Eye (tissue), 1 donor: ENCODE results near the gene AMPD3.

Experiments used
- DNase-seq: peaks from one replicate; pipeline ENCODE4 v3.0.0-alpha.2; 2015

Gene AMPD3

DNA sequence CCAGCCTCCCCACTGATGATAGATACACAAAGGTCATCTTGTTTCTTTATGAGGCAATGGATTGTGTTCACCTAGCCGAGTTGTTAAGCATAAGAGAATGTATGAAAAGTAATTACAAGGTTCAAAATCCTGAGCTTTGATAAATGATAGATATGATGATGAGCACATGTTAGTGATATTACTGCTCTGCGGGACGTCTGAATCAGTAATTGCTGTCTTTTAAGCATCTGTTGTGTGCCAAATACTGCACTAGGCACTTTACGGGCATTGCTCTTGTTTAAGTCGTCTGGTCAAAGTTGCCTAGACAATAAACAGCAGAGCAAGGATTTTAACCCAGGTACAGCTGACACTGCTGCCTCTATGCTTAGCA is 86.5 kb downstream of the AMPD3 start:
- DNase-seq = no peak

DNA sequence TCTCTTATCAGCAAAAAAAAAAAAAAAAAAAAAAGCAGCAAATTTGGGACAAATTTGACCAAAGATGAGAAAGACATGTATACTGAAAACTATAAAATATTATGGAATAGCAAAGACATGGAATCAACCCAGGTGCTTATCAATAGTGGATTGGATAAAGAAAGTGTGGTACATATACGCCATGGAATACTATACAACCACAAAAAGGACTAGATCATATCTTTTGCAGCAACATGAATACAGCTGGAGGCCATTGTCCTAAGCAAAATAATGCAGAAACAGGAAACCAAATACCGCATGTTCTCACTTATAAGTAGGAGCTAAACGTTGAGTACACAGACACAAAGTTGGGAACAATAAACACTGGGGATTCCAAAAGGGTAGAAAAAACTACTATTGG is 87.7 kb downstream of the AMPD3 start:
- no peak for DNase-seq

DNA sequence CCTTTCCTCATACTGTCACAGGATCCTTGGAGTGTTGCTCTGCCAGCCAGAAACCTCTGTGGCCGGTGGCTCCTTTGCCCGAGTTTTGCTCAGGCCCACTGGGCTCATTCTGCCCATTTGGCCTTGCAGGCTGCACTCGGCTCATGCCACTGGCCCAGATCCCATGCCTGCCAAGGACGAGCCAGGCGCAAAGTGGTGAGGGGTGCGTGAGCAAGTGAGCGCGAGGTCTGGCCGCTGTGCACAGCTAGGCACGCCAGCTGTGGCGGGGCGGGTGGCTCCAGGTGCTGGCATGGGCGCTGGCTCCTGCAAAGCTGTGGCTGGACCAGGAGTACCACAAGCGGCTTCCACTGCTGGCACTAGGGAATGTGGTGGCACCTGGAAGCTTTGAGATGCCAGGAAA is 88.7 kb downstream of the AMPD3 start:
- no peak for DNase-seq

GRCh38 chr11:10544491-10545465 is 89.7 kb downstream of the AMPD3 start:
- no peak for DNase-seq

DNA sequence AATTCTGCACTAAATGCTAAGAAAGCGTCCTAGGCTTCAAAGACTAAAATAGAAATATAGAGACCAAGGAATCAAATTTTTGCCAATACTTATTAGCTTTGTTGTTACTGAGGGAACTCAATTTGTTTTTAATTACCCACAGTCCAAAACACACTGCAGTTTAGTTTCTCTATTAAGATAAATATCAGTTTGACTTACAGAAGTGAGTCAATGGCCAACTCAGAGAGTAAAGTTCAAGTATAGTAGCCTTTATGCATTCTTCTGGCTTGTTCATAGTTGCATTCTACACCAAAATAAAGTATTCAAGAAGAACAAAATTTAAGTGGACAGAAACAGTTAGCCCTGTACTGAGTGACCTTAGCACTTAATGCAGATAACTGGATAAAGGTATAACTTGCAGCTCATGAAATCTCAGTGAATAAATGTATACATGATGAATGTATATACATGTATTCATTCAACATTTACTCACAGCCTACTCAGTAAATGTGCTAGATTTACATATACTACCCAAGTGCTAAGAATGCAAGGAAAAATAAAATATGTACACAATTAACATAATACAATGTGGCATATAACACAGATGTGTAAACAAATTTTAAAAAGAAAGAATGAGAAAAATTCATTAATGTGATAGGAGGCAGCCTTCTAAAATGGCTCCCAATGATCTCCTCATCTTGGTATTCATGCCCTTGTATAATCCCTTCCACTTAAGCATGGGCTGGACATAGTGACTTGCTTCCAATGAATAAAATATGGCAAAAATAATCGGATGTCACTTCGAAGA is 95.6 kb downstream of the AMPD3 start:
- no peak for DNase-seq

GRCh38 chr11:10551290-10551592 is 96.2 kb downstream of the AMPD3 start:
- DNase-seq = no peak

DNA sequence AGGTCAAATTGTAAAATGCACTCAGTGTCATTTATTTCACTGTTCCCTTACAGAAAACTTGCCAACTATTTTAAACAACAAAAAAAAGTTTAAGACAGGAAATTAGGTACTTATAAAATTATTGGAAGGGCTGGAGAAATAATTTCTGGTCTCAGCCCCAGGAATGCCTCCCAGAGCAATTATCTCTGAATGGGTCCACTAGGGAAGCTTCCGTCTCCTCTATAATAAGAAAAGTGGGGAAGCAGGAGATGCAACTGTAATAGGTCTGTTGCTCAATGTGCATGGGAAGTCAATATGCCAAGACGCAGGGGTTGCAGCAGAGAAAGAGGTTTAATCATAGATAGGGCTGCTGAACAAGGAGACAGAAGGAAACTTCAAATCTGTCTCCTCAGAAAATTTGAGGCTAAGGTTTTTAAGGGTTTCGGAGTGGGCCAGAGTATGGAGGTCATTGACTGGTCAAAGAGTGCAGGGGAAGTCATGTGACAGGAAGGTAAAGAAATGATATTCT is 96.8 kb downstream of the AMPD3 start:
- no peak for DNase-seq

GRCh38 chr11:10556590-10556989 is 101.5 kb downstream of the AMPD3 start:
- no peak for DNase-seq
